ENCODE results near the gene SCUBE1. TPM values are rescaled to one million over a fixed set of nuclear protein-coding genes. Genes with fewer than 3 reads are reported as not detected.
A peak's percentile ranks its signal among the peaks of the same experiment; 100 is the strongest.

SCUBE1 gene
- total and polyA plus RNA-seq, 2 of the 8 experiments (the other 6 are each of a cell fraction or from before 2014, with no cell fraction given), result 2.3 to 4.9 TPM

DNA sequence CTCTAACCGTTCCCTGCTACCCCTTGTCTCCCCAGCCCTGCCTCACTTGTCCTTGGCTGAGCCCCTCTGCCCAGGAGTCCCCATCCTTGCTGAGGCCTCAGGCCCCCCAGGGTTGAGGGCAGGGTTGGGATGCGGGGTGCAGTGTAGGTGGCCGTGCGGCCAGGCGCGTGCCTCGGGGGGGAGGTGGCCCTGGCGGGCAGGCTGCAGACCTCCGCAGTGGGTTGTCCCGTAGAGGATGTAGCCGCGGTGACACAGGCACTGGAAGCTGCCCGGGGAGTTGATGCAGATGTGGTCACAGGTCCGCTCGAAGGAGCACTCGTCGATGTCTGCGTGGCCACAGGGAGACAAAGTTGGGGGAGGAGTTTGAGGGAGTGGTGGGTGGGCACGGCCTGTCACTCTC lies 114.3 kb downstream of the SCUBE1 start:
- no peak for DNase-seq (ENCODE audit: low read depth in 1 of 2, low spot score in 2 of 2)
- no peaks in the 10 kb centered on the region for H3K9me3 ChIP-seq (ENCODE audit: insufficient read depth in 2 of 2, low read depth in 1 of 2, low read length in 1 of 2)
- H4K8ac ChIP-seq (ENCODE audit: extremely low read depth, insufficient read depth, low read length), result no peak overlapping the region; the same call in 1 of the 2 replicates
- no peaks in the 10 kb centered on the region for H3K79me1 ChIP-seq (ENCODE audit: low read depth, low read length)
- H3K27ac ChIP-seq (ENCODE audit: low read depth, low read length), result no peak overlapping the region
- 92% methylated on average over 16 of the region's 19 CpGs; no CpG with 5 or more reads in 1 of the 2 experiments for WGBS, 2 experiments (ENCODE audit: extremely low coverage in 1 of 2, insufficient coverage in 1 of 2, insufficient read length in 1 of 2, insufficient replicate concordance in 2 of 2, low coverage in 1 of 2, low lambda C conversion rate in 2 of 2, missing lambda C conversion rate in 1 of 2)
- H3K23me2 ChIP-seq (ENCODE audit: low read depth, low read length), result no peaks in the 10 kb centered on the region; the same call in 1 of the 2 replicates
- H3K4ac ChIP-seq (replicated peaks; ENCODE audit: insufficient read length, low read depth, low read length), result no peak overlapping the region
- ChIA-PET POLR2A (ENCODE audit: partially characterized antibody) (interaction anchor here (1.5 to 1.6 kb wide), 2 partner anchors 15 to 20 kb away, joined by 4 read pairs; no protein-coding TSS in a partner anchor), CTCF (ENCODE audit: partially characterized antibody) (interaction anchor here (0.5 to 26.8 kb wide), 46 partner anchors 10 to 803 kb away, joined by 3 to 388 read pairs (median 4); partner anchors contain the start of gene TTLL12)
- no peak overlapping the region for H4K91ac ChIP-seq (replicated peaks; ENCODE audit: insufficient read length, low read length)
- FAIRE-seq, result no peak
- no peak overlapping the region for H2BK5ac ChIP-seq (ENCODE audit: low read depth, low read length)
- H2AK5ac ChIP-seq (ENCODE audit: low read depth, low read length), result no peak overlapping the region; the same call in 1 of the 2 replicates
- no peak overlapping the region for H3K14ac ChIP-seq (ENCODE audit: insufficient read length)
- no peak overlapping the region for H3K9ac ChIP-seq (replicated peaks in 1 of 4; ENCODE audit: extremely low read depth in 1 of 4, low read depth in 3 of 4, low read length in 3 of 4)
- no peak overlapping the region; the same call in 1 of the 2 replicates for H2BK15ac ChIP-seq (ENCODE audit: low read length)
- H3K4me1 ChIP-seq (replicated peaks in 1 of 4; ENCODE audit: control insufficient read depth in 3 of 4, insufficient read depth in 4 of 4, low read length in 3 of 4), result peaks cover 0 to 19% (median 14%) of the 10 kb centered on the region in 4 experiments; a peak in 6 of 7 replicates
- H3K79me2 ChIP-seq (ENCODE audit: control insufficient read depth in 1 of 2, insufficient read depth in 2 of 2, low read length in 2 of 2), result no peaks in the 10 kb centered on the region
- H3K4me3 ChIP-seq (ENCODE audit: extremely low read depth in 1 of 4, insufficient read depth in 2 of 4, low read depth in 3 of 4, low read length in 4 of 4), result no peak overlapping the region
- no peak overlapping the region for H3K4me2 ChIP-seq (ENCODE audit: insufficient read depth in 1 of 2, low read depth in 2 of 2, low read length in 2 of 2)
- H2BK12ac ChIP-seq (ENCODE audit: low read depth, low read length), result peak overlapping the region; percentile 80; the same call in 1 of the 2 replicates
- no peak overlapping the region for H2BK20ac ChIP-seq (ENCODE audit: low read length)
- no peak overlapping the region for H3K23ac ChIP-seq (ENCODE audit: insufficient read length)
- no peaks in the 10 kb centered on the region for H3K36me3 ChIP-seq (ENCODE audit: control insufficient read depth in 2 of 4, insufficient read depth in 4 of 4, low read length in 3 of 4)
- H3K27me3 ChIP-seq (replicated peaks in 1 of 4; ENCODE audit: control insufficient read depth in 3 of 4, extremely low read depth in 1 of 4, insufficient read depth in 3 of 4, low read length in 3 of 4), result peaks cover 0 to 4% (median 3%) of the 10 kb centered on the region in 4 experiments; a peak in 2 of 7 replicates
- TF ChIP-seq SP1 (IDR thresholded peaks at IDR 0.05; ENCODE audit: low read depth, low read length) (no peak), TCF12 (IDR thresholded peaks at IDR 0.05; ENCODE audit: low read depth, low read length) (no peak), POLR2AphosphoS5 (IDR thresholded peaks at IDR 0.05; ENCODE audit: low read depth, low read length) (no peak), TEAD4 (IDR thresholded peaks at IDR 0.05; ENCODE audit: low read depth, low read length) (no peak), PHF8 (conservative IDR thresholded peaks at IDR 0.05; ENCODE audit: low read depth, low read length) (no peak), CHD1 (IDR thresholded peaks at IDR 0.05; ENCODE audit: low read depth, low read length) (no peak), ASH2L (IDR thresholded peaks at IDR 0.05; ENCODE audit: low read length) (no peak), EP300 (IDR thresholded peaks at IDR 0.05; ENCODE audit: borderline replicate concordance in 1 of 2, low read depth in 2 of 2, low read length in 2 of 2) (no peak), RFX5 (IDR thresholded peaks at IDR 0.05; ENCODE audit: borderline replicate concordance, low read depth, low read length) (no peak), YY1 (IDR thresholded peaks at IDR 0.05; ENCODE audit: low read depth, low read length) (no peak), SRF (IDR thresholded peaks at IDR 0.05; ENCODE audit: low read depth, low read length) (no peak)
- TF ChIP-seq, protein P1, sequence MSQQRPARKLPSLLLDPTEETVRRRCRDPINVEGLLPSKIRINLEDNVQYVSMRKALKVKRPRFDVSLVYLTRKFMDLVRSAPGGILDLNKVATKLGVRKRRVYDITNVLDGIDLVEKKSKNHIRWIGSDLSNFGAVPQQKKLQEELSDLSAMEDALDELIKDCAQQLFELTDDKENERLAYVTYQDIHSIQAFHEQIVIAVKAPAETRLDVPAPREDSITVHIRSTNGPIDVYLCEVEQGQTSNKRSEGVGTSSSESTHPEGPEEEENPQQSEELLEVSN (IDR thresholded peaks at IDR 0.05), result no peak
- H4K5ac ChIP-seq (ENCODE audit: insufficient read length, low read depth, low read length), result no peak overlapping the region
- no peak overlapping the region for H3K18ac ChIP-seq (ENCODE audit: extremely low read depth, low read length)
- H4K20me1 ChIP-seq (replicated peaks in 1 of 2; ENCODE audit: control insufficient read depth in 1 of 2, insufficient read depth in 2 of 2, low read length in 2 of 2), result no peaks in the 10 kb centered on the region
- H2BK120ac ChIP-seq (replicated peaks; ENCODE audit: low read depth, low read length), result no peak overlapping the region
- H2AFZ ChIP-seq (ENCODE audit: low read length), result no peak overlapping the region
- no peak overlapping the region for H3K56ac ChIP-seq (replicated peaks; ENCODE audit: insufficient read length, low read depth, low read length)
